HG03175 (cell line): Measurements from ENCODE around the gene PTCD2.
A peak's percentile ranks its signal among the peaks of the same experiment; 100 is the strongest.

Source experiments
- ATAC-seq: cut with Tn5 transposase; IDR thresholded peaks from one replicate; pipeline ENCODE4 v1.9.1; 2021; ENCODE audit warnings: mild to moderate bottlenecking, moderate library complexity; ENCODE audit not compliant: unreplicated experiment

The PTCD2 gene, protein sequence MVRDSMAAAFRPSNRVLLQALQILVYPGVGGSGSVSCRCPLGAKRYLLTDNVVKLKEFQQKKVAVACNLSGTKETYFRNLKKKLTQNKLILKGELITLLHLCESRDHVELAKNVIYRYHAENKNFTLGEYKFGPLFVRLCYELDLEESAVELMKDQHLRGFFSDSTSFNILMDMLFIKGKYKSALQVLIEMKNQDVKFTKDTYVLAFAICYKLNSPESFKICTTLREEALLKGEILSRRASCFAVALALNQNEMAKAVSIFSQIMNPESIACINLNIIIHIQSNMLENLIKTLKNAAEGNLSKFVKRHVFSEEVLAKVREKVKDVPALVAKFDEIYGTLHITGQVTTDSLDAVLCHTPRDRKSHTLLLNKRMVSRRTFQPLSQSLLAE

DNA sequence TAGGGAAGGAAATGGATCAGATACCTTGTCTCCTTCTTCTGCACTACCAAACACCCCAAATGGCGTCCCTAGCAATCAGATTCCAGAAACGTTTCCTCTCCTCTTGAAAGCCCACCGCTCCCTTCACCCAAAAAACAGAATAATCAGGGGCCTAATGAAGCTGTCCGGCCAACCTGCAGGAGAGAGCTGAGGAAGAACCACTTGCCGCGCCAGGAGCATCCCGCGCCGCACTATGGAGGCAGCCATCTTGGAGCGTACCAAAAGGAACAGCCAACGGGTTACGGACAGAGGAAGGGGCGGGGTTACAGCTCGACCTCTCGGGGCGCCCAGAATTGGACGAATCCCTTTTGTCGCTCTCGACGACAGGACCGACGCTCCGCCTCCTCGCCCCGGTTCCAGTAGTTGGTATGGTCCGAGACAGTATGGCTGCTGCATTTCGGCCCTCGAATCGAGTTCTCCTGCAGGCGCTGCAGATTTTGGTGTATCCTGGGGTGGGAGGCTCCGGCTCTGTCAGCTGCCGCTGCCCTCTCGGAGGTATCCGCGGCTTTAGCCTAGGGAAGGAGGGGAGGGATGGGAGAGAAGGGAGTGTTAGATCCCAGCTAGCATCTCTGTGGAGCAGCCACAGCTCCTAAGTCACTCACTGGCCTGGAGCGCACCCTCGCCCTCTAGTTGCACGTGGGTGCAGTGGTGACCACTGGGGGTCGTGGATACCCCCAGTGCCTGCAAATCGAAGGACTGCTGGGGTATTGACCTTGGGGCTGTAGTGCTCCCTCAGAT lies at the start of gene PTCD2, which contains the start of gene MRPS27:
Gene PTCD2 (plus strand): TSS at position 398 of the 777 bp plus-strand sequence. CDS start 10 bp downstream, at position 408.
Gene MRPS27 (minus strand): TSS at position 265 of the 777 bp plus-strand sequence. CDS start 19 bp downstream, at position 246.
- ATAC-seq, result peak; percentile 99

DNA sequence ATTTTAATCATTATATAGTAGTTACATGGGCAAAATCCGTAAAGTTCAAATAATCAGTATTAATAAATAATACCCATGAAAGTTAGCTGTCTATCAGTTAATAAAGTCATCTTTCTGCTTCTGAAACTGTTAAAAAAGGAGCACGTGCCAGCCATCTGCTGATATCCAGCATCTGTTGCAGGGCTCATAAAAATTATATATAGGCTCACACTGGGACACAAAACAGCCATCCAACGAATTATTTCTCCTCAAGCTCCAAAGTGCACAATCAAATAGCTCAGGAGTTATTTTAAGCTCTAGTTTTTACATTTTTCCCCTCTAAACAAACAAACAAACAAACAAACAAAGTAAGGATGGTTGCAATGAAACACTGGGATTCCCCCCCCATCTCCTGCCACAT lies 48.5 kb upstream of the PTCD2 start:
- no peak for ATAC-seq

DNA sequence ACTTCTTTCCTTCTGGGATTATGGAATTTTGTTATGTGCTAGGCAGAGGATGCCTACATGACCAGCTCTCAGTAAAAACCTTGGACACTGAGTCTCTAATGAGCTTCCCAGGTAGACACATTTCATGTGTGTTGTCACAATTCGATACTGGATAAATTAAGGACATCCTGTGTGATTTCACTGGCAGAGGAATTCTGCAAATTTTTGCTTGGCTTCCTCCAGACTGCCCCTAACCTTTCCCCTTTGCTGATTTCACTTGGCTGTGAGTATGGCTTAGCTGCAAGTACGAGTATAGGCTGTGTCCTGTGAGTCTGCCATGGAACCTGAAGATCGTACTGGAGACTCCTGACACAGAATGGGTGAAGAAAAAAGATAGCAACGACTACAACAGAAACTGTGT lies 47.8 kb upstream of the PTCD2 start:
- ATAC-seq, result no peak

DNA sequence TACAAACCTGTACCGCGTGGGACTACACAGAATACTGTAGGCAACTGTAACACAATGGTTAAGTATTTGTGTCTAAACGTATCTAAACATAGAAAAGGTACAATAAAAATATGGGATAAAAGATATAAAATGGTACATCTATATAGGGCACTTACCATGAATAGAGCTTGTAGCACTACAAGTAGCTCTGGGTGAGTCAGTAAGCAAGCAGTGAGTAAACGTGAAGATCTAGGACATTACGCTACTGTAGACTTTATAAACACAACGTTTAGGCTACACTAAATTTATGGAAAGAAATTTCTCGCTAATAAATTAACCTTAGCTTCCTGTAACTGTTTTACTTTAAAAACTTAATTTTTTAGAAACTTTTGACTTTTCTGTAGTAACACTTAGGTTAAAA lies 46.6 kb upstream of the PTCD2 start:
- ATAC-seq, result no peak

DNA sequence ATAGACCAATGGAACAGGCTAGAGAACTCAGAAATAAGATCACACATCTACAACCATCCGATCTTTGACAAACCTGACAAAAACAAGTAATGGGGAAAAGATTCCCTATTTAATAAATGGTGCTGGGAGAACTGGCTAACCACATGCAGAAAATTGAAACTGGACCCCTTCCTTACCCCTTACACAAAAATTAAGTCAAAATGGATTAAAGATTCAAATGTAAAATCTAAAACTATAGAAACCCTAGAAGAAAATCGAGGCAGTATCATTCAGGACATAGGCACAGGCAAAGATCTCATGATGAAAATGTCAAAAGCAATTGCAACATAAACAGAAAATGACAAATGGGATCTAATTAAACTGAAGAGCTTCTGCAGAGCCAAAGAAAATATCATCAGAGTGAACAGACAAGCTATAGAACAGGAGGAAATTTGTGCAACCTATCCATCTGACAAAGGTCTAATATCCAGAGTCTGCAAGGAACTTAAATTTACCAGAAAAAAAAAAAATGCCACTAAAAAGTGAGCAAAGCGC lies 43.9 kb upstream of the PTCD2 start:
- no peak for ATAC-seq

DNA sequence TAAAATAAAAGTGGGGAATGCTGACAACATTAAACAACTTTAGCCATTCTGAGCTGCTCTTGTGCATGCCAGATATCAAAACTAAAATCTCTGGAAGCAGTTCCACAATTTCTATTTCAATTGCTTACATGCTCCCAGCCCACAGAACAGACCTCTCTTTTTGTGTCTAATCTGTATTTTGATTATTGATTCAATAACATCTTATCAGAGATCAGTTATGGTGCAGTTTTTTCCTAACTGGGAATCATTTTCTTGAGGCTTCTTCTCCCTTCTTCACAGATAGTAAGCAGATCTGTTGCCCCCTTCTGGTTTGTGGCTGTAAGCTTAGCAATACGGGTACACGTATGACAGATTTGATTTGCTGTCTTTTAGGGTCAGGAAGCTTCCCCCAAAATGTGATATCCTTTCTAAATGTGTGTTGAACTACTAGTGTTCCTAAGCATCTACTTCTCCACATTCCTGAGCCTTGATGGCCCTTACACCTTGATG lies 39.5 kb upstream of the PTCD2 start:
- ATAC-seq, result no peak

DNA sequence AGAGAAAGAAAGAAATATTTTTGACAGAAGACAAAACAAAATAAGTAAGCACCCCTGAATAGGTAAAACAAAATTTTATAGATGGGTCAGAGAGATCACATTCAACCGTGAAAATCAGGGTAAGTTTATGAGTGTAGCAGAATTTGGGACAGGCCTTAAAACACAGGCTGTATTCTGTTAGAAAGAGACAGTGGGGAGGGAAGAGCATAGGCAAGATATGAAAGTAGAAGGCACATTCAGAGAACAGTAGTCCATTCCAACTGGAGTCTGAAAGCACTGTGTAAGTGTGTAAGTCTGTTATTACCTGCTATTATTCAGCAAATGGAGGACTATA lies 38.8 kb upstream of the PTCD2 start:
- ATAC-seq, result no peak

DNA sequence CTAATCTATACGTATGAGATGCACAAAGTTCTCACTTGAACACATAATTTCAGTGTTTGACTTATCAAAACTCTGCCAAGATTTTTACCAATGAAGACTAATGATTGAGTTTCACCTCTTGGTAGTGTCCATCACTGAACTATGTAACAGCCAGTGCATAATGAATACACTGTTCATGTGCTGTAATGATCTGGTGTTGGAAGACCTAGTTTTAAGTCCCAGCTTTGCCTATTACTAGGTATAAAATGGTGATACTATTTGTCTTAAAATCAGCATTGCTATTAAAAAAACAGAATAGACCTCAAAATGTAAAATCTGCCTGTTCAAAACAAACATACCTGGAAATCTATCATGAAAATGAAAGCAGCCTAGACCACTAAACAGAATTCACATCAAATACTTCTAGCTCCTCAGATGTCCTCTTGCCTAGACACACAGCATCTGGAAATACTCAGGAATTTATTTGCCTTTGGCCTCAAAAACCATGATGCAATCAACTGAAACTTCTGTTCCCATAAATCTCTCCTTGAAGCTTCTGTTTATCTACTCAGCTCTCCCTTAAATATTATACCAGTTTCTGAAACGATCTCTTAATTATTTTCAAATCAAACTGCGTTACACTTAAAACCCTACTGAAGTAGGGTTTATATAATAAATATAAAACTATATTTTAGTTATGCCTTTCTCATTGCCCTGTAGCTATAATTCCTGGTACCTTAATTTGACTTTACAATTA lies 38.2 kb upstream of the PTCD2 start:
- no peak for ATAC-seq

DNA sequence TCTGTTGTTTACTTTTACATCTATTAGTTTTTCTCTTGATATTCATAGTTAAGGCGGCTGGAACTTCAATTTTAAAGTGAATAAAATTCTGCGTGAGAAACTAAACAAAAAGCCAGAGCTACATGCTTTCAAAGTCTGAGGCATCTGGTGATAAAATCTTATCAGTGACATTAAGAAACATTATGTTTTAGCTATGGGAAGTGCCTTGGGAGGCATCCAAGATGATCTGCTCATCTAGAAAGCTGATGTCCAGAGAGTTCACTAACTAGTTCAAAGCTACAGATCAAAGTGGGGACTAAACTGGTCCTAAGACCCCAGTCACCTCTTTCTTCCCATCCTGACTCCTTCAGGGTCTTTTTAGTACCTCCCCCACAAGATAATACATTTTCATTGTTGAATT lies 37.3 kb upstream of the PTCD2 start:
- ATAC-seq, result no peak

DNA sequence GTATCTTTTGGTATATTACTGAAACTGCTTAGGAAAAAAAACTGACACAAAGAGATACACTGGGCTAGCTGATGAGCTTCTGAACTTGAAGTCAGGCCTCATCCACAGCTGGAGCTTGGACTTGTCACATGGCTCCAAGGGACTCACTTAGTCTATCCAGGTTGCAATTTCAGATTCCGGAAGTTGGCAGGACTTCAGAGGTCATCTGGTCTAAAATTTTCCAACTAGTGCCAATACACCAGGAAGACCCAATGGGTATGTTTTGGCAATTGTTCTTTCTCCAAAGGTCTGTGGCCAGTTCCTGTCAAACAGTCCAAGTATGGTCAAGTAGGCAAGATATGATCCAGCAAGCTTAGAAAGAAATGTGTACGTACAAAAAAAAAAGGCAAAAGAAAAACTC lies 36.8 kb upstream of the PTCD2 start:
- ATAC-seq, result no peak

DNA sequence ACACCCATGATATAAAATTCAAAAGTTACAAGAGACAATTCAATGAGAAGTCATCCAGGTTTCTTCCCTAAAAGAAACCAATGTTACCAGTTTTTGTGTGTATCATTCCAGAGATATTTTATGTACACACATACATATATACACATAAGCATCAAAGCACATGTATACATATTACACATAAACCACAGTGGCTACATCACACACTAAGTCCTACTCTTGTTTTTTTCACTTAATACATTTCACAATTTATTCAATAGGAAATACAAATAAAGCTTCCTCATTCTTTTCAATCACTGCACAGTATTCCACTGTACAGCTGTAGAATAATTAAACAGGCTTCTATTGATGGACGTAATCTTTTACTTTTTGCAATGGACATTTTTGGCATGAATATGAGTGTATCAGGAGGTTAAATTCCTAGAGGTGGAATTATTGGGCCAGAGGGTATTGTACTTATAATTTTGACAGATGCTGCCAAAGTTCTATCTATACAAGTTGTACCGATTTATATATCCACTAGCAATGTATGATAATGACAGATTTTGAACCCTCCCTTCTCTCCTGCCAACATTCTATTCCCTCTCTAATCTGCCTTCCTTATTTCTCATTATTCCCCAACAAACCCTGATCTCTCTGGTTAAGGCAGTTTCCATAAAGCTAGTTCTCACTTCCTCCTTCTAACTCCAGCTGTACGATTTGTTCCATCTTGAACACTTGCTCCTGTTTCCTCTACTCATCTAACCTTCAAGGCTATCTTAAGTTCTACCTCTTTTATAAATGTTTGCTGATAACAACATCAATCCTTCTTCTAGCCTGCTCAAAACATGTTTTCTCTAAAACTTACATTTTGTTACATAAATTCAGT lies 35.4 kb upstream of the PTCD2 start:
- ATAC-seq, result no peak

DNA sequence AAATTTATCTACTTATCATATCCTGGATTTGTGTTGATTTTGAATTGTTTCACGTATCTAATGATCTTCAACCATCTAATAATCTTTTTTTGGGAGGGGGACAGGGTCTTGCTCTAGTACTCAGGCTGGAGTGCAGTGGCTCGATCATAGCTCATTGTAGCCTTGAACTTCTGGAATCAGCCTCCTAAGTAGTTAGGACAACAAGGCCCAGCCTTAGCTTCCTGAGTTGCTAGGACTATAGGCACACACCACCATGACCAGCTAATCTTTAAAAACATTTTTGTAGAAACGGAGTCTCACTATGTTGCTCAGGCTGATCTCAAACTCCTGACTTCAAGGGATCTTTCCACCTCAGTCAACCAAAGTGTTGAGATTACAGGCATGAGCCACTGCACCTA lies 34.8 kb upstream of the PTCD2 start:
- ATAC-seq, result no peak

DNA sequence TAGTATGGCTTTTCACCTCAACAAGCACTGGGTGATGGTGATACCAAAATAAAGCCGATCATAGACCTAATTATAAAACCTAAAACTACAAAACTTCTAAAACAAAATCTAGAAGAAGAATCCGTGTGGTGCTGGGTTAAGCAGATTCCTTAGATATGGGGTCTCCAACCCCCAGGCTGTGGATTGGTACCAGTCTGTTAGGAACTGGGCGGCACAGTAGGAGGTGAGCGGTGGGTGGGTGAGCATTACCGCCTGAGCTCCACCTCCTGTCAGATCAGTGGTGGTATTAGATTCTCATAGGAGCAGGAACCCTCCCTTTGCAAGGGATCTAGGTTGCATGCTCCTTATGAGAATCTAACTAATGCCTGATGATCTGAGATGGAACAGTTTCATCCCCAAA lies 33.4 kb upstream of the PTCD2 start:
- ATAC-seq, result no peak

DNA sequence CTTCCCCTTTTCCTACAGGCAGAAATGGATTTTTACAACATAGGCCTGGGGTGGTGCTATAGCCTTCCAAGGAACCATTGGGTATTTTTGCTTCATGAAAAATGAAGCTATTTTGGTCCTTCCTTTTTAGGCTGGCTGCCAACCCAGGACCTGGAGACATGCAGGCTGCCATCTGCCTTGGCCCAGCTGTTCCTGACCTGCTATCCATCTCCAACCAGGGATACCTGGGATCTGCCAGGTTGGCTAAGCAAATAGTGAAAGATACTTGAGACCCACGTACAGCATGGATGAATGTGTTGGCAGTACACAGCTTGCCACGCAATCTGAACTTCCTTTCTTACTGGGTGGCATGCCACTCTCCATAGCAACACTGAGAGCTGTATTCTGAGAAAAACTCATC lies 31.2 kb upstream of the PTCD2 start:
- ATAC-seq, result no peak

DNA sequence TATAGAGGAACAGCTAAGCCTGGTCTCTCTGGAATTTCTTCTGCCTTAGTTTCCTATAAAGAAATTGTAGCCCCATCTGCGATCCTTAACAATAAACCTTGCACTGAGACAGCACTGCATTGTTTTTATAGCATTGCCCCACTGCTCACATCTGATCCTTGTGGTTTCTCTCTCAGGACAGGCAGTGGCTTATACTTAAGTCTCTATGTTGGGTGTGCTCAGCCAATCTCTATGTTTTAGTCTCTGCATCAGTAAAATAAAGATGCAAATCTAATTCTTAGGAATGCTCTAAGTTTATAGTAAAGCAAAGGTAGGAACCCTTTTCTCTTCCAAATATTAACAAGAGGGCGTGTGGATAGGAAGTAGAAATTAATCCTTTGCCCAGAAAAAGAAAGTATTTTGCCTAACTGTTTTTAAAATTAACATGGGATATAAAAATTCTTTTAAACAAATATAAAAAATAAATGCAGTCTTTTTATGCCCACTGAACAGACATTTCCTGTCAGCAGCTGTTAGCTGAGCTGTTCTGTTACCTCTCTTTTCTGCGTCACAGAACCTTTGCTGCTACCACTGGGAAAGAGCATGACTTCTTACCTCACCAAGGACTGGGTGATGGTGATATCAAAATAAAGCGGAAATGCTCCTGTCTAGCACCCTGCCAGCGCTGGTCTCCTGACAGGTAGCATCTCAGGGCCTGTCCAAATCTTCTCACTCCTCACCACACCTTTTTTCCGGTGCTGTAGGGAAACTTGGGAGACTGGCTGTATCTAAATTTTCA lies 29.6 kb upstream of the PTCD2 start:
- no peak for ATAC-seq

DNA sequence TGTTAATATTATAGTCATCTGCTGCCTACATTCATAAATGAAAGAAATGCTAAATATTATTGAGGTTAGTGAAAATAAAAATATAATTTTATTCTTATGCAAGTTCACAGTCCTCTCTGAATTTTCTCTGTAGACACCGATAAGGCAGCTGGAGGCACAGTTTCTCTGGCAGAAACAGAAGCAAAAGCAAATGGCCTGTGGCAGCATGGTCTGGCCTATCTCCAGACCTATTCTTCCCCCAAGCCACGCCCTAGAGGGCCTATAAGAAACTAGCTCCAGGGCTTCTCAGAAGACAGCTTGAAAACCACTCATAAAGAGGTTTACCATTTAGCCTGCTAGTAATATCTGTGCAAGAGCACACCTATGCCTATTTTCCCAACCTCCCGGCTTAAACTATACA lies 28.6 kb upstream of the PTCD2 start:
- no peak for ATAC-seq

DNA sequence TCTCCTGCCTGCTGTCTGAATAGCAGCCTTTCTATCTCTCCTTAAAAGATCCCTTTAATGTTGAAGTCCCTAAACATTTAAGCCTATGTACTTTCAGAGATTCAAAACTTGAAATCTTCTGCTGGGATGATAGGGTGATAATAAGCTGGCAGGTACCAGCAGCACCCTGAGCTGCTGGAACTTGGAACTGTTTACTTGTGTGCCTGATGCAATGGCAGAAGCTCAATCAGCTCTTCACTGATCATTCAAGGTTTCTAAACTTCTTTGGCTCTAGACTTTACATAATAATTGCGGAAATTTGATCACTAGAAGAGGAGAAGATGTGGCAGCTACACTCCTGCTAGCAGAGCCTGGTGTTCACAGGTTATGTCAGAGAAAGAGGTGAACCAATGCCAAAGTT lies 27.8 kb upstream of the PTCD2 start:
- ATAC-seq, result no peak

DNA sequence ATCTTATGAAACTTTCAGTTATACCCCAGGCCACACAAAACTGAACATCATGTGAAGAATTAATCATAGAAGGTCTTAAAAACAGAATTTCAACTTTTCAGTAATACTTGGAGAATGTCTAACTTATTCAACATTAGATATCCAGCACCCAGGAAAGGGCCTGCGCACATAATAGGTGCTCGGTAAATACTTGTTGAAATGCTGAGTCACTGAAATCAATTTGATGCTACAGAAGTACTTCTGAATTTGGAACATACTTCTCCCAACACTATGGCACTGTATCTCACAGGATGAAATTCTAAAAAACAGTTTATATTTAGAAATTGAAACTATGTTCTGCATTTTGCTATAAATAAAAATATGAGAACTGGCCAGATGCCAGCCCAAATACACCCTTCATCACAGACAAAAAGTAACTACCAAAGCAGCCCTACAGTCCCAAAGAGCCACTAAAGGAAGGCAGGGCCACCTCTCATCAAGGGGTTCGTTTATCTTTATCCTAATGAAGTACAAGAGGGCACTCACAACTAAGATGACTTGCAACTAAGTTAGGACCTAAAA lies 26.6 kb upstream of the PTCD2 start:
- no peak for ATAC-seq

DNA sequence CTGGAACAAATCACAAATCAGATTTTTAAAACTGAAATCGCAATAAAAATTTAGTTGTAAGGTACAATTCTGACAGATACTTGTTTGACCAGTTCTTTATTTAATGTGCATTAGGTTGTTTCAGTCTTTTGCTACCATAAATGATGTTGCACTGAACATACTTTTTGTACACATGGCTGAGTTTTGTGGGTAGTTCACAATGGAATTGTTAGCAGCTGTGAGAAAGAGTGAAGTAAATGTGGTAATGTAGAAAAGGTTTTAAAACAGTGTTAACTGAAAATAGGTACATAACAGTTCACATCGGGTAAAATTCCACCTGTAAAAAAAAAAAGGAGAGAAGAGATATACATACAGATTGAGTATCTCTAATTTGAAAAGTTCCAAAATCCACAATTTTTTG lies 25.7 kb upstream of the PTCD2 start:
- no peak for ATAC-seq
